MM.1S (cell line): ENCODE results near the gene OR1F1.

Experiments
- DNase-seq: peaks from one replicate; pipeline ENCODE4 v3.0.0-alpha.2; 2015
- H2AFZ ChIP-seq: fragments of 300-600 bp; sonication (generic); 2 replicates; pipeline ENCODE4 v1.6.0; 2016; ENCODE audit warnings: antibody characterized with exemption, low read length
- H3F3A ChIP-seq: fragments of 300-600 bp; sonication (generic); 2 replicates; pipeline ENCODE4 v1.6.1; 2016; ENCODE audit warnings: mild to moderate bottlenecking, antibody characterized with exemption, low read length, moderate library complexity, mixed read lengths; ENCODE audit not compliant: insufficient read depth
- H3K27ac ChIP-seq: fragments of 300-600 bp; sonication (generic); 2 replicates; pipeline ENCODE4 v1.5.1; 2016; ENCODE audit warnings: mild to moderate bottlenecking, low read length
- H3K27me3 ChIP-seq: fragments of 300-600 bp; sonication (generic); replicated peaks from 2 replicates; pipeline ENCODE4 v1.6.0; 2016; ENCODE audit warnings: low read length; ENCODE audit not compliant: insufficient read depth
- H3K36me3 ChIP-seq: fragments of 300-600 bp; sonication (generic); replicated peaks from 2 replicates; pipeline ENCODE4 v1.6.1; 2016; ENCODE audit warnings: mild to moderate bottlenecking, low read length, mixed read lengths; ENCODE audit not compliant: insufficient read depth
- H3K4me1 ChIP-seq: fragments of 300-600 bp; sonication (generic); 2 replicates; pipeline ENCODE4 v1.6.1; 2016; ENCODE audit warnings: low read length, mixed read lengths
- H3K4me2 ChIP-seq: fragments of 300-600 bp; sonication (generic); 2 replicates; pipeline ENCODE4 v1.6.0; 2016; ENCODE audit warnings: low read depth, low read length
- H3K4me3 ChIP-seq: fragments of 300-600 bp; sonication (generic); 2 replicates; pipeline ENCODE4 v1.5.1; 2016; ENCODE audit warnings: low read length, mixed read lengths
- H3K79me2 ChIP-seq: fragments of 300-600 bp; sonication (generic); 2 replicates; pipeline ENCODE4 v1.6.1; 2016; ENCODE audit warnings: mixed run types, low read length, mixed read lengths
- H3K9ac ChIP-seq: fragments of 300-600 bp; sonication (generic); 2 replicates; pipeline ENCODE4 v1.6.1; 2016; ENCODE audit warnings: low read length, mixed read lengths
- H3K9me2 ChIP-seq: fragments of 300-600 bp; sonication (generic); replicated peaks from 2 replicates; pipeline ENCODE4 v1.6.1; 2016; ENCODE audit warnings: mild to moderate bottlenecking, low read length, mixed read lengths; ENCODE audit not compliant: insufficient read depth
- H3K9me3 ChIP-seq: fragments of 300-600 bp; sonication (generic); replicated peaks from 2 replicates; pipeline ENCODE4 v1.6.1; 2016; ENCODE audit warnings: mild to moderate bottlenecking, low read length, mixed read lengths; ENCODE audit not compliant: insufficient read depth
- H4K20me1 ChIP-seq: fragments of 300-600 bp; sonication (generic); 2 replicates; pipeline ENCODE4 v1.6.1; 2016; ENCODE audit warnings: mild to moderate bottlenecking, low read length, moderate library complexity, mixed read lengths; ENCODE audit not compliant: insufficient read depth
- EZH2 ChIP-seq: fragments of 300-600 bp; sonication (generic); optimal IDR thresholded peaks from 2 replicates; pipeline ENCODE3; 2017; ENCODE audit warnings: low read depth, mild to moderate bottlenecking, antibody characterized with exemption, low read length, mixed read lengths
- EZH2phosphoT487 ChIP-seq: fragments of 300-600 bp; sonication (generic); IDR thresholded peaks from 2 replicates; pipeline ENCODE4 v1.6.1; 2018; ENCODE audit warnings: antibody characterized with exemption, low read length
- TF ChIP-seq, protein P1 (sequence below): fragments of 300-600 bp; sonication (generic); IDR thresholded peaks from 2 replicates; pipeline ENCODE4 v1.5.1; 2016; ENCODE audit warnings: antibody characterized with exemption, low read length, mixed read lengths

OR1F1 gene

DNA sequence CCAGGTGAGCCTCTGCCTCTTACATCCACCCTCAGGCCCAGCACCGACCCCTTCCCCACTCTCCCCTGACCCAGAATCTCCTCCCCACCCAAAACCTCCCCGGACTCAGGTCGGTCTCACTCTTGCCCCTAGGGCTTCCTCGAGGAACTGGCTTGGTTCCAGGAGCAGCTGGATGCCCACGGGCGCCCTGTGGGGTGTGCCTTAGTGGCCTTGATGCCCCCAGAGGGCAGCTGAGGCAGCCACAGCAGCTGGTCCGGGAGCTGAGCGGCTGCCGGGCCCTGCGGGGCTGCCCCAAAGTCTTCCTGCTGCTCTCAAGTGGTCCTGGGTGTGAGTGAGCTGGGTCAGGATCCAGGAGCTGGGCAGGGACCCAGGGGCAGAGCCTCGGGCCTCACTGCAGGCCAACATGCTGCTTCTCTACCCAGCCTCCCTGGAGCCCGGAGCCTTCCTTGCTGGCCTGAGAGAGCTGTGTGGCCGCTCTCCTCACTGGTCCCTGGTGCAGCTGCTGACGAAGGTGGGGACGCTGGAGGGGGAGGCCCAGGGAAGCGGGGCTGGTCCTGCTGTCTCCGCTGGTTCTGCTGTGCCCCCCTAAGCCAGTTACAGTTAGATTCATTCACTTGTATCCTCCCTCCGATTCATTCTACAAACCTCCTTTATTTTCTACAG, 43.6 kb upstream of the OR1F1 start:
- Histone ChIP-seq H3K27ac (no peak overlapping the region), H3K4me2 (no peak overlapping the region), H3K9me3 (no peaks in the 10 kb centered on the region), H2AFZ (no peak overlapping the region), H3K79me2 (no peaks in the 10 kb centered on the region), H3K36me3 (no peaks in the 10 kb centered on the region), H3K4me1 (no peaks in the 10 kb centered on the region), H3K9me2 (no peaks in the 10 kb centered on the region), H3K9ac (no peak overlapping the region), H3F3A (no peaks in the 10 kb centered on the region), H3K4me3 (no peak overlapping the region), H3K27me3 (peaks cover 26% of the 10 kb centered on the region), H4K20me1 (no peaks in the 10 kb centered on the region)
- TF ChIP-seq, protein P1, sequence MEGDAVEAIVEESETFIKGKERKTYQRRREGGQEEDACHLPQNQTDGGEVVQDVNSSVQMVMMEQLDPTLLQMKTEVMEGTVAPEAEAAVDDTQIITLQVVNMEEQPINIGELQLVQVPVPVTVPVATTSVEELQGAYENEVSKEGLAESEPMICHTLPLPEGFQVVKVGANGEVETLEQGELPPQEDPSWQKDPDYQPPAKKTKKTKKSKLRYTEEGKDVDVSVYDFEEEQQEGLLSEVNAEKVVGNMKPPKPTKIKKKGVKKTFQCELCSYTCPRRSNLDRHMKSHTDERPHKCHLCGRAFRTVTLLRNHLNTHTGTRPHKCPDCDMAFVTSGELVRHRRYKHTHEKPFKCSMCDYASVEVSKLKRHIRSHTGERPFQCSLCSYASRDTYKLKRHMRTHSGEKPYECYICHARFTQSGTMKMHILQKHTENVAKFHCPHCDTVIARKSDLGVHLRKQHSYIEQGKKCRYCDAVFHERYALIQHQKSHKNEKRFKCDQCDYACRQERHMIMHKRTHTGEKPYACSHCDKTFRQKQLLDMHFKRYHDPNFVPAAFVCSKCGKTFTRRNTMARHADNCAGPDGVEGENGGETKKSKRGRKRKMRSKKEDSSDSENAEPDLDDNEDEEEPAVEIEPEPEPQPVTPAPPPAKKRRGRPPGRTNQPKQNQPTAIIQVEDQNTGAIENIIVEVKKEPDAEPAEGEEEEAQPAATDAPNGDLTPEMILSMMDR: no peak
- no peak for TF ChIP-seq EZH2
- TF ChIP-seq EZH2phosphoT487: no peak
- no peak for DNase-seq

DNA sequence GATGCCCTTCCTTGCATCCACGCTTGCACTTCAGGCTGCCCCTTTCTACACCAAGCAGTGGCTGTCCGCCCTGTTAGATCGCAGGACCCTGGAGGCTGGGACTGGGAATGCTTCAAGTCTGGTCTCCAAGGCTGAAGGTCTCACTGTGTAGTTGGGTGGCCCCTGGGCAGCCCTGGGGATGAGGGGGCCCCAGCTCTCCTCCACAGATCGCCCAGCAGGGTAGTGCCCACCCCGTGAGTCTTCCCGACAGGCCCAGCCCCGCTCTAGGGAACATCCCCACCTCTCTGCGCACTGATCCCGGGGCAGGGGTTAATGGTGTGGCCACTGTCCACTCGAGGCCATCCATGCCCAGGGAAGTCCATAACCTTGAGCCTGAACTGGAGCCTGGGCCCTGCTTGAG, 42.9 kb upstream of the OR1F1 start:
- H3K4me1 ChIP-seq: no peaks in the 10 kb centered on the region
- H3K27me3 ChIP-seq: peaks cover 26% of the 10 kb centered on the region
- no peaks in the 10 kb centered on the region for H3K36me3 ChIP-seq
- H3K4me2 ChIP-seq: no peak overlapping the region
- peaks cover 4% of the 10 kb centered on the region; the same call in 1 of the 2 replicates for H3F3A ChIP-seq
- DNase-seq: no peak
- no peak overlapping the region for H3K4me3 ChIP-seq
- no peaks in the 10 kb centered on the region for H3K9me2 ChIP-seq
- no peak overlapping the region for H3K27ac ChIP-seq
- H3K79me2 ChIP-seq: no peaks in the 10 kb centered on the region
- H4K20me1 ChIP-seq: no peaks in the 10 kb centered on the region
- TF ChIP-seq EZH2phosphoT487 (no peak), EZH2 (no peak)
- TF ChIP-seq, protein P1: no peak
- no peaks in the 10 kb centered on the region for H3K9me3 ChIP-seq
- no peak overlapping the region for H3K9ac ChIP-seq
- H2AFZ ChIP-seq: no peak overlapping the region

DNA sequence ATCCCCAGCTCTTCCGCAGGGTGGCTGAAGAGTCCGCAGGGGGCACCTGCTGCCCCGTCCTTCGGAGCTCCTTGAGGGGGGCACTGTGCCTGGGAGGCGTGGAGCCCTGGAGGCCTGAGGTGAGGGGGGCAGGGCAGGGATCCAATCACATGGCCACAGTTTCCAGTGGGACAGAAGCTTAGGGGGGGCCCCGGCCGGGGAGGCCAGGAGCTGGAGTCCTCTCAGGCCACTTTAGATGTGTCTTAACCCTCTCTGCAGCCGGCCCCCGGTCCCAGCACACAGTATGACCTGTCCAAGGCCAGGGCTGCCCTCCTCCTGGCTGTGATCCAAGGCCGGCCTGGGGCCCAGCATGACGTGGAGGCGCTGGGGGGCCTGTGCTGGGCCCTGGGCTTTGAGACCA, 42.3 kb upstream of the OR1F1 start:
- Histone ChIP-seq H3K27me3 (peaks cover 26% of the 10 kb centered on the region), H3K4me3 (no peak overlapping the region), H3K9me2 (no peaks in the 10 kb centered on the region), H3F3A (peaks cover 5% of the 10 kb centered on the region; the same call in 1 of the 2 replicates), H2AFZ (no peak overlapping the region), H3K27ac (no peak overlapping the region), H3K9me3 (no peaks in the 10 kb centered on the region), H3K9ac (no peak overlapping the region), H3K4me1 (no peaks in the 10 kb centered on the region), H3K79me2 (no peaks in the 10 kb centered on the region), H3K4me2 (no peak overlapping the region), H3K36me3 (no peaks in the 10 kb centered on the region), H4K20me1 (no peaks in the 10 kb centered on the region)
- DNase-seq: no peak
- TF ChIP-seq EZH2phosphoT487: no peak
- TF ChIP-seq EZH2: no peak
- TF ChIP-seq, protein P1: no peak
